WTC11 (cell line): ENCODE results near the gene KCNA1. TPM values are rescaled to one million over a fixed set of nuclear protein-coding genes. Genes with fewer than 3 reads are reported as not detected.

Experiments used
- ATAC-seq: fragments of 200-7000 bp; cut with Tn5 transposase; 2 replicates; pipeline ENCODE4 v1.10.0; 2021; ENCODE audit warnings: mild to moderate bottlenecking, moderate library complexity
- Bru-seq: library from RNA; stranded (reverse); fragments of 400-500 nt; gene quantifications from one replicate; lab custom pipeline; 2021; lab: Mats Ljungman, UMichigan
- CTCF ChIA-PET: fragments of 300-600 bp; sonication (Branson Sonifier 250); formaldehyde crosslinking; loops from one replicate; lab custom pipeline; 2021; ENCODE audit warnings: antibody characterized with exemption; lab: Charles Lee
- POLR2A ChIA-PET: fragments of 350-600 bp; sonication (Branson Sonifier 250); formaldehyde crosslinking; loops from one replicate; lab custom pipeline; 2021; ENCODE audit warnings: antibody characterized with exemption; lab: Charles Lee
- DNase-seq: peaks from one replicate; pipeline ENCODE4 v3.0.0; 2021; ENCODE audit warnings: low spot score
- H3K27ac Mint-ChIP-seq: 2 replicates; pipeline ENCODE4 v1.8.0; 2021; ENCODE audit warnings: mixed read lengths
- H3K27me3 Mint-ChIP-seq: 2 replicates; pipeline ENCODE4 v1.8.0; 2021; ENCODE audit warnings: low read depth, mild to moderate bottlenecking, moderate library complexity, mixed read lengths
- H3K36me3 Mint-ChIP-seq: 2 replicates; pipeline ENCODE4 v1.8.0; 2021; ENCODE audit warnings: mixed read lengths
- H3K4me1 Mint-ChIP-seq: 2 replicates; pipeline ENCODE4 v1.8.0; 2022; ENCODE audit warnings: mixed read lengths
- H3K4me3 Mint-ChIP-seq: 2 replicates; pipeline ENCODE4 v1.8.0; 2021; ENCODE audit warnings: mild to moderate bottlenecking, moderate library complexity, mixed read lengths
- H3K9me3 Mint-ChIP-seq: 2 replicates; pipeline ENCODE4 v1.8.0; 2021; ENCODE audit warnings: mixed read lengths
- AFF4 ChIP-seq: sonication (generic); formaldehyde crosslinking; IDR thresholded peaks from 2 replicates; pipeline ENCODE4 v1.8.1; 2023; ENCODE audit warnings: mild to moderate bottlenecking, missing genetic modification reagents, borderline replicate concordance
- CDX4 ChIP-seq: fragments of 250-450 bp; sonication (Bioruptor Pico); IDR thresholded peaks from 2 replicates; pipeline ENCODE4 v1.9.0; 2021; ENCODE audit warnings: moderate library complexity, mild to moderate bottlenecking, inconsistent platforms, borderline replicate concordance
- CREB1 ChIP-seq: sonication (generic); formaldehyde crosslinking; IDR thresholded peaks from 2 replicates; pipeline ENCODE4 v1.8.0; 2023; ENCODE audit warnings: mild to moderate bottlenecking, missing genetic modification reagents
- E2F1 ChIP-seq: sonication (generic); formaldehyde crosslinking; IDR thresholded peaks from 2 replicates; pipeline ENCODE4 v1.8.0; 2022; ENCODE audit warnings: mild to moderate bottlenecking, missing genetic modification reagents
- ELF4 ChIP-seq: sonication (generic); formaldehyde crosslinking; IDR thresholded peaks from 2 replicates; pipeline ENCODE4 v1.8.1; 2022; ENCODE audit warnings: low read depth, mild to moderate bottlenecking, moderate library complexity, missing genetic modification reagents
- EMX1 ChIP-seq: fragments of 250-450 bp; sonication (Bioruptor Pico); IDR thresholded peaks from 2 replicates; pipeline ENCODE4 v1.8.0; 2021; ENCODE audit warnings: mild to moderate bottlenecking
- HMGA2 ChIP-seq: fragments of 250-450 bp; sonication (Bioruptor Pico); IDR thresholded peaks from 2 replicates; pipeline ENCODE4 v1.4.0; 2021; ENCODE audit warnings: mild to moderate bottlenecking, moderate library complexity
- JAZF1 ChIP-seq: fragments of 250-450 bp; sonication (Bioruptor Pico); IDR thresholded peaks from 2 replicates; pipeline ENCODE4 v1.9.0; 2021; ENCODE audit warnings: moderate library complexity, mild to moderate bottlenecking, inconsistent platforms
- KAT7 ChIP-seq: sonication (generic); formaldehyde crosslinking; IDR thresholded peaks from 2 replicates; pipeline ENCODE4 v1.8.1; 2023; ENCODE audit warnings: missing genetic modification reagents, mild to moderate bottlenecking, borderline replicate concordance
- MXD4 ChIP-seq: fragments of 250-450 bp; sonication (Bioruptor Pico); IDR thresholded peaks from 2 replicates; pipeline ENCODE4 v1.8.0; 2021; ENCODE audit warnings: mild to moderate bottlenecking, moderate library complexity, borderline replicate concordance
- NFE2L1 ChIP-seq: sonication (generic); formaldehyde crosslinking; IDR thresholded peaks from 2 replicates; pipeline ENCODE4 v1.8.1; 2023; ENCODE audit warnings: missing genetic modification reagents
- NFYB ChIP-seq: sonication (generic); formaldehyde crosslinking; conservative IDR thresholded peaks from 2 replicates; pipeline ENCODE4 v1.8.0; 2022; ENCODE audit warnings: low read depth, missing genetic modification reagents
- NR2C2 ChIP-seq: sonication (generic); formaldehyde crosslinking; IDR thresholded peaks from 2 replicates; pipeline ENCODE4 v1.8.0; 2022; ENCODE audit warnings: mild to moderate bottlenecking, missing genetic modification reagents
- RORB ChIP-seq: fragments of 250-450 bp; sonication (Bioruptor Pico); IDR thresholded peaks from 2 replicates; pipeline ENCODE4 v1.9.0; 2021; ENCODE audit warnings: mild to moderate bottlenecking
- SMAD4 ChIP-seq: sonication (generic); formaldehyde crosslinking; IDR thresholded peaks from 2 replicates; pipeline ENCODE4 v1.8.0; 2022; ENCODE audit warnings: mild to moderate bottlenecking, missing genetic modification reagents
- TEAD1 ChIP-seq: sonication (generic); formaldehyde crosslinking; IDR thresholded peaks from 2 replicates; pipeline ENCODE4 v1.8.0; 2022; ENCODE audit warnings: mild to moderate bottlenecking, missing genetic modification reagents
- ZBTB21 ChIP-seq: sonication (generic); formaldehyde crosslinking; IDR thresholded peaks from 2 replicates; pipeline ENCODE4 v1.8.1; 2023; ENCODE audit warnings: mild to moderate bottlenecking, missing genetic modification reagents, borderline replicate concordance
- ZNF219 ChIP-seq: sonication (generic); formaldehyde crosslinking; IDR thresholded peaks from 2 replicates; pipeline ENCODE4 v1.8.0; 2023; ENCODE audit warnings: missing genetic modification reagents, mild to moderate bottlenecking, borderline replicate concordance
- ZNF396 ChIP-seq: fragments of 250-450 bp; sonication (Bioruptor Pico); IDR thresholded peaks from 2 replicates; pipeline ENCODE4 v1.8.0; 2021; ENCODE audit warnings: mild to moderate bottlenecking, moderate library complexity, borderline replicate concordance
- long read RNA-seq, 3 experiments: library from RNA in 1 of 3; library from capped mRNA in 1 of 3; library from polyadenylated mRNA in 1 of 3; unstranded in 2 of 3; stranded (forward) in 1 of 3; transcript quantifications; one replicate each; pipeline ENCODE4 v2.0.0, GENCODE V29; 2021
- total RNA-seq: library from RNA; stranded (reverse); gene quantifications from 3 replicates; pipeline ENCODE4 v1.2.3, GENCODE V29; 2021
- TF ChIP-seq, protein P1 (sequence below): sonication (generic); formaldehyde crosslinking; IDR thresholded peaks from 2 replicates; pipeline ENCODE4 v1.8.1; 2022; ENCODE audit warnings: missing genetic modification reagents, borderline replicate concordance
- TF ChIP-seq, protein P2 (sequence below): fragments of 250-450 bp; sonication (Bioruptor Pico); IDR thresholded peaks from 2 replicates; pipeline ENCODE4 v2.1.2; 2022; ENCODE audit warnings: mild to moderate bottlenecking, moderate library complexity
- TF ChIP-seq, protein P3 (sequence below): sonication (generic); formaldehyde crosslinking; IDR thresholded peaks from 2 replicates; pipeline ENCODE4 v1.8.0; 2022; ENCODE audit warnings: mild to moderate bottlenecking, missing genetic modification reagents

The KCNA1 gene
- 0.04 to 0.11 TPM (median 0.07 TPM) in 3 replicates for total RNA-seq
- percentile 29 among the genes with signal in this experiment for Bru-seq, nascent RNA
- long read RNA-seq, experiment 1, full-length matches to known transcripts: 1 of 1 reads
- long read RNA-seq, experiment 1, partial matches to known transcripts: 0 of 1 reads
- long read RNA-seq, experiment 1, other reads (novel, unspliced or antisense): 0 of 1 reads
- long read RNA-seq, experiment 2: 0 reads
- long read RNA-seq, experiment 3: 0 reads

- Mint-ChIP-seq H3K36me3 (peaks cover 11% of the 10 kb centered on the region), H3K27me3 (peaks cover 10% of the 10 kb centered on the region), H3K27ac (no peak within 1 kb of the TSS), H3K9me3 (peaks cover 6% of the 10 kb centered on the region), H3K4me3 (peak within 1 kb of the TSS; percentile 82), H3K4me1 (peaks cover 13% of the 10 kb centered on the region)
- TF ChIP-seq TEAD1 (CRISPR knock-in tag) (no peak), KAT7 (CRISPR knock-in tag) (no peak), CDX4 (no peak), EMX1 (CRISPR knock-in tag) (no peak)
- DNase-seq (peak; percentile 42), ATAC-seq (peak; percentile 10)
- POLR2A ChIA-PET: interaction anchor here (1.2 kb wide), 1 partner anchor 66 kb away, joined by 3 read pairs; no protein-coding TSS in a partner anchor
- CTCF ChIA-PET: interaction anchor here (0.7 to 5.8 kb wide), 11 partner anchors 9 to 174 kb away, joined by 3 to 37 read pairs (median 3); a partner anchor contains a TSS
Observed at GRCh38 chr12:4909734-4910501, at the start of gene KCNA1. Gene KCNA1, plus strand, starts transcription at chr12:4909905. Its CDS starts 1,474 bp downstream, at chr12:4911379.

DNA sequence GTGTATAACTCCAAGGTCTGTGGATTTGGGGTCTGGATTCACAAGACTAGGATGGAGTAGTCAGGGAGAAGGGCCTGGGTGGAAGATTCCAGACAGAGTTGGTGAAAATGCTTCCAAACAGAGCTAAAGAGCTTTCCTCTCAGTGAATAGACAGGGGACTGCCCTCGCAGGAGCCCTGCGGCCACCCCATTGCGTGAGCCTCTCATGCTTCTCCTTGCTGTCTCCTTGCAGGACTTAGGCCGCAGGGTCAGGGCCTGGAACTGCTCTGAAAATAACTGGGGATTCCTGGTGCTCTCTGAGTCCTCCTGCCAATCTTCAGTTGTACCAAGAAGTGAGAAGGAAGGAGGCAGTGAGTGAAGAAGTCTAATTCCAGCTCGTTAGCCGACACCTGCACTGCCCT lies 49.0 kb upstream of the KCNA1 start:
- DNase-seq: no peak
- ChIA-PET CTCF (interaction anchor here (0.8 to 1.6 kb wide), 3 partner anchors 12 to 424 kb away, joined by 3 read pairs; no protein-coding TSS in a partner anchor), POLR2A (no interaction called here)
- Mint-ChIP-seq H3K4me1 (peaks cover 14% of the 10 kb centered on the region), H3K36me3 (no peaks in the 10 kb centered on the region), H3K4me3 (no peak overlapping the region), H3K27me3 (peaks cover 46% of the 10 kb centered on the region), H3K27ac (no peak overlapping the region), H3K9me3 (no peaks in the 10 kb centered on the region)
- no peak for ATAC-seq
- TF ChIP-seq, protein P1, sequence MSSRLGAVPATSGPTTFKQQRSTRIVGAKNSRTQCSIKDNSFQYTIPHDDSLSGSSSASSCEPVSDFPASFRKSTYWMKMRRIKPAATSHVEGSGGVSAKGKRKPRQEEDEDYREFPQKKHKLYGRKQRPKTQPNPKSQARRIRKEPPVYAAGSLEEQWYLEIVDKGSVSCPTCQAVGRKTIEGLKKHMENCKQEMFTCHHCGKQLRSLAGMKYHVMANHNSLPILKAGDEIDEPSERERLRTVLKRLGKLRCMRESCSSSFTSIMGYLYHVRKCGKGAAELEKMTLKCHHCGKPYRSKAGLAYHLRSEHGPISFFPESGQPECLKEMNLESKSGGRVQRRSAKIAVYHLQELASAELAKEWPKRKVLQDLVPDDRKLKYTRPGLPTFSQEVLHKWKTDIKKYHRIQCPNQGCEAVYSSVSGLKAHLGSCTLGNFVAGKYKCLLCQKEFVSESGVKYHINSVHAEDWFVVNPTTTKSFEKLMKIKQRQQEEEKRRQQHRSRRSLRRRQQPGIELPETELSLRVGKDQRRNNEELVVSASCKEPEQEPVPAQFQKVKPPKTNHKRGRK (CRISPR knock-in tag): no peak
- TF ChIP-seq NR2C2 (CRISPR knock-in tag) (no peak), ELF4 (CRISPR knock-in tag) (no peak), NFE2L1 (no peak), ZNF219 (CRISPR knock-in tag) (no peak), ZNF396 (no peak), HMGA2 (no peak), AFF4 (no peak), MXD4 (no peak), NFYB (CRISPR knock-in tag) (no peak), ZBTB21 (CRISPR knock-in tag) (no peak), RORB (CRISPR knock-in tag) (no peak), CREB1 (CRISPR knock-in tag) (no peak), E2F1 (CRISPR knock-in tag) (no peak), SMAD4 (CRISPR knock-in tag) (no peak), JAZF1 (CRISPR knock-in tag) (no peak)
- TF ChIP-seq, protein P2, sequence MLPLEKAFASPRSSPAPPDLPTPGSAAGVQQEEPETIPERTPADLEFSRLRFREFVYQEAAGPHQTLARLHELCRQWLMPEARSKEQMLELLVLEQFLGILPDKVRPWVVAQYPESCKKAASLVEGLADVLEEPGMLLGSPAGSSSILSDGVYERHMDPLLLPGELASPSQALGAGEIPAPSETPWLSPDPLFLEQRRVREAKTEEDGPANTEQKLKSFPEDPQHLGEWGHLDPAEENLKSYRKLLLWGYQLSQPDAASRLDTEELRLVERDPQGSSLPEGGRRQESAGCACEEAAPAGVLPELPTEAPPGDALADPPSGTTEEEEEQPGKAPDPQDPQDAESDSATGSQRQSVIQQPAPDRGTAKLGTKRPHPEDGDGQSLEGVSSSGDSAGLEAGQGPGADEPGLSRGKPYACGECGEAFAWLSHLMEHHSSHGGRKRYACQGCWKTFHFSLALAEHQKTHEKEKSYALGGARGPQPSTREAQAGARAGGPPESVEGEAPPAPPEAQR (CRISPR knock-in tag): no peak
- TF ChIP-seq, protein P3, sequence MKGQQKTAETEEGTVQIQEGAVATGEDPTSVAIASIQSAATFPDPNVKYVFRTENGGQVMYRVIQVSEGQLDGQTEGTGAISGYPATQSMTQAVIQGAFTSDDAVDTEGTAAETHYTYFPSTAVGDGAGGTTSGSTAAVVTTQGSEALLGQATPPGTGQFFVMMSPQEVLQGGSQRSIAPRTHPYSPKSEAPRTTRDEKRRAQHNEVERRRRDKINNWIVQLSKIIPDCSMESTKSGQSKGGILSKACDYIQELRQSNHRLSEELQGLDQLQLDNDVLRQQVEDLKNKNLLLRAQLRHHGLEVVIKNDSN: no peak
